Measurements from ENCODE around the gene FOXO1. TPM values are rescaled to one million over a fixed set of nuclear protein-coding genes. Genes with fewer than 3 reads are reported as not detected.

Gene FOXO1
- total RNA-seq, 1 experiment from 2014 or later, result 37.7 TPM

DNA sequence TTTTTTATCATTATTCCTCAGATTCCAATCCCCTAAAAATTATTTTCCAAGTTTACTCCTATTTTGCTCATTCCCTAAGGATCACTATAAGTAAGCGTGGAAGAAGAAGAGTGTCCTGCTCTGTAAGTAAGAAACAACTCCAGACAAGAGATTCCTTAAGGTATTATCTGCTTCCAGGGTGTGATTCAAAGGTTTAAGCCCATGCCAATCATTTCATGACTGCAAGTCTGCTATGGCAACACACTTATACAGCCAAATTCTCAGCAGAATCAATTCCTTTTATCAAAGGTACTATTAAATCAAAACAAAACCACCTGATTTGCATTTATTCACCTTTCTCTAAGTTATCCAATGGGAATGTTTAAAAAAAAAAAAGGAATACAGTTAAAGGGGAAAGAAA, 43.7 kb downstream of the FOXO1 start:
- DNase-seq (ENCODE audit: unreplicated experiment), result no peak
- H3K4me1 Mint-ChIP-seq (ENCODE audit: insufficient read depth, unreplicated experiment), result peaks cover 49% of the 10 kb centered on the region
- peak overlapping the region; percentile 8 for H3K4me3 Mint-ChIP-seq (ENCODE audit: unreplicated experiment)
- TF ChIP-seq, protein P1, sequence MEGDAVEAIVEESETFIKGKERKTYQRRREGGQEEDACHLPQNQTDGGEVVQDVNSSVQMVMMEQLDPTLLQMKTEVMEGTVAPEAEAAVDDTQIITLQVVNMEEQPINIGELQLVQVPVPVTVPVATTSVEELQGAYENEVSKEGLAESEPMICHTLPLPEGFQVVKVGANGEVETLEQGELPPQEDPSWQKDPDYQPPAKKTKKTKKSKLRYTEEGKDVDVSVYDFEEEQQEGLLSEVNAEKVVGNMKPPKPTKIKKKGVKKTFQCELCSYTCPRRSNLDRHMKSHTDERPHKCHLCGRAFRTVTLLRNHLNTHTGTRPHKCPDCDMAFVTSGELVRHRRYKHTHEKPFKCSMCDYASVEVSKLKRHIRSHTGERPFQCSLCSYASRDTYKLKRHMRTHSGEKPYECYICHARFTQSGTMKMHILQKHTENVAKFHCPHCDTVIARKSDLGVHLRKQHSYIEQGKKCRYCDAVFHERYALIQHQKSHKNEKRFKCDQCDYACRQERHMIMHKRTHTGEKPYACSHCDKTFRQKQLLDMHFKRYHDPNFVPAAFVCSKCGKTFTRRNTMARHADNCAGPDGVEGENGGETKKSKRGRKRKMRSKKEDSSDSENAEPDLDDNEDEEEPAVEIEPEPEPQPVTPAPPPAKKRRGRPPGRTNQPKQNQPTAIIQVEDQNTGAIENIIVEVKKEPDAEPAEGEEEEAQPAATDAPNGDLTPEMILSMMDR (IDR thresholded peaks at IDR 0.05; ENCODE audit: unreplicated experiment), result no peak
- H3K27ac Mint-ChIP-seq (ENCODE audit: low read depth, unreplicated experiment), result no peak overlapping the region
- no peaks in the 10 kb centered on the region for H3K27me3 Mint-ChIP-seq (ENCODE audit: insufficient read depth, unreplicated experiment)
- POLR2A ChIA-PET, result interaction anchor here (0.8 to 2.9 kb wide), 3 partner anchors 11 to 422 kb away, joined by 3 to 13 read pairs (median 4); no protein-coding TSS in a partner anchor
- intact Hi-C loops (cut with micrococcal nuclease), result no loop called here
- H3K36me3 Mint-ChIP-seq (ENCODE audit: insufficient read depth, unreplicated experiment), result peaks cover 78% of the 10 kb centered on the region
- BruUV-seq (replicated peaks), result no TSS peak
- H3K9me3 Mint-ChIP-seq (ENCODE audit: unreplicated experiment), result no peaks in the 10 kb centered on the region
- CTCF ChIA-PET, result no interaction called here

DNA sequence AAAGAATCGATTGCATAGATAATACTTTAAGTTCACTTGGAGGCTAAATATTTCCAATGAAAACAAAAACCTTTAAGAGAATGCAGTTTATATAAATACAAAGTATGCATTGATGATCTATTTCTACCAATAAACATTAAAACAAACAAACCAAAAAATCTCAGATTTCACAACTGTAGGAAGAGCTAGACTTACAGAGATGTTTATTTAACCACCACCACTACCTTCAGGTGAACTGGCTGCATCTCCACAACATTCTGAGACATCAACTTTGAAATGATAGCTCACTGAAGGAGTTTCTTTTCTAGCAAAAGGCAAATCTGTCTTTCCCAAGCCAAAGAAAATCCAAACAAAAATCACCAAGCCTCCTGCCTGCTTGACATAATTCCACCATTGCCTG, 44.2 kb downstream of the FOXO1 start:
- Mint-ChIP-seq H3K27ac (ENCODE audit: low read depth, unreplicated experiment) (no peak overlapping the region), H3K4me1 (ENCODE audit: insufficient read depth, unreplicated experiment) (peaks cover 53% of the 10 kb centered on the region), H3K9me3 (ENCODE audit: unreplicated experiment) (no peaks in the 10 kb centered on the region), H3K36me3 (ENCODE audit: insufficient read depth, unreplicated experiment) (peaks cover 78% of the 10 kb centered on the region), H3K27me3 (ENCODE audit: insufficient read depth, unreplicated experiment) (no peaks in the 10 kb centered on the region), H3K4me3 (ENCODE audit: unreplicated experiment) (peak overlapping the region; percentile 8)
- DNase-seq (ENCODE audit: unreplicated experiment), result no peak
- intact Hi-C loops (cut with micrococcal nuclease), result no loop called here
- BruUV-seq (replicated peaks), result no TSS peak
- POLR2A ChIA-PET, result interaction anchor here (0.6 to 2.9 kb wide), 4 partner anchors 11 to 587 kb away, joined by 3 to 13 read pairs (median 4); no protein-coding TSS in a partner anchor
- CTCF ChIA-PET, result no interaction called here
- TF ChIP-seq, protein P1 (IDR thresholded peaks at IDR 0.05; ENCODE audit: unreplicated experiment), result no peak

DNA sequence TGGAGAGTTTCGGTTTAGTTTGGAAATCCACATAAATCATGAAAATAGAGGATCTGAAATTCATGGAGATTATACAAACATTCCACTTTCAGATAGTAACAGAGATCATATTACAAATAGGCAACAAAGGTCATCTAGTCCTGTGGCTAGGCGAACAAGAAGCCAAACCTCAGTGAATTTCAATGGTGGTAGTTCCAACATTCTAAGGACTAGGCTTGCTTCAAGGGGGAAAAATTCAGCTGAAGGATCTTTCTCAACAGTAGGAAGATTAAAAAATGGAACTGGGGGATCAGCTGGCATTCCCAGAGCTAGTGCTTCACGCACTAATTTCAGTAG, 47.0 kb downstream of the FOXO1 start:
- TF ChIP-seq, protein P1 (IDR thresholded peaks at IDR 0.05; ENCODE audit: unreplicated experiment), result no peak
- intact Hi-C loops (cut with micrococcal nuclease), result loop anchor here (5.0 kb wide), 1 partner anchor 43 kb away; no protein-coding TSS in a partner anchor
- BruUV-seq (replicated peaks), result no TSS peak
- DNase-seq (ENCODE audit: unreplicated experiment), result no peak
- Mint-ChIP-seq H3K27ac (ENCODE audit: low read depth, unreplicated experiment) (no peak overlapping the region), H3K4me3 (ENCODE audit: unreplicated experiment) (no peak overlapping the region), H3K4me1 (ENCODE audit: insufficient read depth, unreplicated experiment) (peaks cover 64% of the 10 kb centered on the region), H3K9me3 (ENCODE audit: unreplicated experiment) (no peaks in the 10 kb centered on the region), H3K36me3 (ENCODE audit: insufficient read depth, unreplicated experiment) (peaks cover 92% of the 10 kb centered on the region), H3K27me3 (ENCODE audit: insufficient read depth, unreplicated experiment) (no peaks in the 10 kb centered on the region)
- ChIA-PET CTCF (no interaction called here), POLR2A (interaction anchor here (0.7 to 1.0 kb wide), 2 partner anchors 29 to 46 kb away, joined by 3 read pairs; no protein-coding TSS in a partner anchor)

- Mint-ChIP-seq H3K36me3 (ENCODE audit: insufficient read depth, unreplicated experiment) (peaks cover 93% of the 10 kb centered on the region), H3K27me3 (ENCODE audit: insufficient read depth, unreplicated experiment) (no peaks in the 10 kb centered on the region), H3K9me3 (ENCODE audit: unreplicated experiment) (no peaks in the 10 kb centered on the region), H3K4me3 (ENCODE audit: unreplicated experiment) (no peak overlapping the region), H3K27ac (ENCODE audit: low read depth, unreplicated experiment) (peak overlapping the region; percentile 59), H3K4me1 (ENCODE audit: insufficient read depth, unreplicated experiment) (peaks cover 64% of the 10 kb centered on the region)
- POLR2A ChIA-PET, result interaction anchor here (0.7 to 1.0 kb wide), 2 partner anchors 29 to 47 kb away, joined by 3 read pairs; no protein-coding TSS in a partner anchor
- peak; percentile 34 for DNase-seq (ENCODE audit: unreplicated experiment)
- CTCF ChIA-PET, result interaction anchor here (1.2 kb wide), 1 partner anchor 8 kb away, joined by 4 read pairs; no protein-coding TSS in a partner anchor
- TF ChIP-seq, protein P1 (IDR thresholded peaks at IDR 0.05; ENCODE audit: unreplicated experiment), result no peak
- intact Hi-C loops (cut with micrococcal nuclease), result loop anchor here (5.0 kb wide), 1 partner anchor 43 kb away; no protein-coding TSS in a partner anchor
- no TSS peak for BruUV-seq (replicated peaks)
Measured at GRCh38 chr13:40618581-40619478, 47.6 kb downstream of the FOXO1 start.
